HEK293T (cell line): ENCODE measurements around the gene PSMB3.

Experiments used
- ARNT ChIP-seq: fragments of 450-650 bp; IDR thresholded peaks from 2 replicates; pipeline ENCODE4 v1.6.1; 2017; ENCODE audit warnings: mild to moderate bottlenecking
- BHLHE40 ChIP-seq: fragments of 450-650 bp; IDR thresholded peaks from 2 replicates; pipeline ENCODE4 v1.6.1; 2016; ENCODE audit warnings: mild to moderate bottlenecking, moderate library complexity, borderline replicate concordance
- CTBP1 ChIP-seq: fragments of 450-650 bp; IDR thresholded peaks from 2 replicates; pipeline ENCODE4 v1.6.1; 2016; ENCODE audit warnings: borderline replicate concordance
- ELF4 ChIP-seq: fragments of 450-650 bp; IDR thresholded peaks from 2 replicates; pipeline ENCODE4 v1.6.1; 2017; ENCODE audit warnings: antibody characterized with exemption
- FOXA1 ChIP-seq: fragments of 450-650 bp; IDR thresholded peaks from 2 replicates; pipeline ENCODE4 v1.6.1; 2016; ENCODE audit warnings: mild to moderate bottlenecking
- FOXK2 ChIP-seq: fragments of 450-650 bp; IDR thresholded peaks from 2 replicates; pipeline ENCODE4 v1.6.1; 2016; ENCODE audit warnings: mild to moderate bottlenecking
- FOXM1 ChIP-seq: fragments of 450-650 bp; IDR thresholded peaks from 2 replicates; pipeline ENCODE4 v1.6.1; 2017; ENCODE audit warnings: mild to moderate bottlenecking, borderline replicate concordance
- HDGF ChIP-seq: fragments of 450-650 bp; IDR thresholded peaks from 2 replicates; pipeline ENCODE4 v1.6.1; 2017; ENCODE audit warnings: antibody characterized with exemption, borderline replicate concordance
- NFRKB ChIP-seq: fragments of 450-650 bp; IDR thresholded peaks from 2 replicates; pipeline ENCODE4 v1.6.1; 2016; ENCODE audit warnings: mild to moderate bottlenecking, moderate library complexity
- SP1 ChIP-seq: fragments of 450-650 bp; IDR thresholded peaks from 2 replicates; pipeline ENCODE4 v1.6.1; 2017
- SUZ12 ChIP-seq: fragments of 450-650 bp; IDR thresholded peaks from 2 replicates; pipeline ENCODE4 v1.6.1; 2016; ENCODE audit warnings: mild to moderate bottlenecking
- TARDBP ChIP-seq: fragments of 450-650 bp; IDR thresholded peaks from 2 replicates; pipeline ENCODE4 v1.6.1; 2016
- ZNF384 ChIP-seq: fragments of 450-650 bp; IDR thresholded peaks from 2 replicates; pipeline ENCODE4 v1.6.1; 2016

GRCh38 chr17:38798614-38799500 lies 46.3 kb downstream of the PSMB3 start:
- no peak for TF ChIP-seq BHLHE40
- no peak for TF ChIP-seq SP1
- TF ChIP-seq TARDBP = no peak
- no peak for TF ChIP-seq CTBP1
- TF ChIP-seq FOXM1 = no peak
- no peak for TF ChIP-seq HDGF
- TF ChIP-seq ARNT = no peak
- no peak for TF ChIP-seq ELF4
- TF ChIP-seq ZNF384 = no peak
- TF ChIP-seq FOXK2 = no peak
- TF ChIP-seq SUZ12 = no peak
- no peak for TF ChIP-seq NFRKB
- TF ChIP-seq FOXA1 = no peak
